Measurements from ENCODE around the gene RAD51B. TPM values are rescaled to one million over a fixed set of nuclear protein-coding genes. Genes with fewer than 3 reads are reported as not detected.

Gene RAD51B
- total RNA-seq, 1 experiment from 2014 or later: 8.5 TPM

DNA sequence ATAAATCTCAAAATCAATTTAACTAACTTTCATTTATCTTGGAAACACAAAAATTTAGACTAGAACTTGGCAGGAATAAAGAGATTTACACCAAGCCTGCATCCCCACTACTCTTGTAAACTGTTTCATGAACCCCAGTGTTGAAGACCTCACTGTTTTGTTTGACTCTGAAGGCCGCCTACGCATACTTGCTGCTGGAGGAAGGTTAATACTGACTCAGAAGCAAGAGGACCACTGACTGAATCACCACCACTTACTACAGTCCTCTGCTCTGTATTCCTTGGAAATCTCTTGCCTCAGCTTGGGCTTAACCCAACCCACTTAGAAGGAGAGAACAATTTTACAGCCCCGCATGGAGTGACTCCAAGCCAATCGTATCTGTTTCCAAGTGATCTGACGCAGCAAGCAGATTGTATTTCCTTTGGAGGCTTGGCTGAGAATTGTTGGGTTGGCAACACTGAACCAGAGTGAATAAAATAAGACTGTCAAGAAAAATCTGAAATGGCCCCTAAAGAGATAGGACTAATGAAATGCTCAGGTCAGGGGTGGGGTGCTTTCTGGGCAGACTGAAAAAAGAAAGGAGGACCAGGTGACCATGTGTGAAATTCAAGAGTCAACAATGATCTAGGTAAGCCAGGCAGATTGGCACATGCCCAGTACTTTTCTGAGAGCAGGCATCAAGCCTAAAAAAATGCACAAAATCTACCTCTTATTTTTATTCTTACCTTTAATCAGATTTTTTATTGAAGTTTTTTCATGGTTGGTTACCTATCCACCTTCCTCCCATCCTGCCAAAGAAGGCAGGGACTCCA, 724.7 kb downstream of the RAD51B start:
- POLR2A ChIA-PET: no interaction called here
- Histone ChIP-seq H3K9me3 (ENCODE audit: control insufficient read depth, insufficient read depth, low read depth, low read length) (no peaks in the 10 kb centered on the region), H3K27me3 (ENCODE audit: control insufficient read depth, insufficient read depth, low read length) (no peaks in the 10 kb centered on the region), H3K36me3 (ENCODE audit: control insufficient read depth, insufficient read depth, low read length) (no peaks in the 10 kb centered on the region), H3K4me1 (ENCODE audit: control insufficient read depth, insufficient read depth, low read length) (peaks cover 7% of the 10 kb centered on the region; the same call in 1 of the 2 replicates), H3K27ac (ENCODE audit: low read length) (no peak overlapping the region), H3K4me3 (ENCODE audit: low read depth in 2 of 2, low read length in 2 of 2) (no peak overlapping the region)
- TF ChIP-seq SIN3A (IDR thresholded peaks at IDR 0.05; ENCODE audit: borderline replicate concordance, insufficient read depth, low read depth, low read length) (no peak), POLR2AphosphoS5 (IDR thresholded peaks at IDR 0.05; ENCODE audit: low read depth, low read length) (no peak), TCF7L2 (IDR thresholded peaks at IDR 0.05; ENCODE audit: low read depth, low read length) (no peak)
- TF ChIP-seq, protein P1, sequence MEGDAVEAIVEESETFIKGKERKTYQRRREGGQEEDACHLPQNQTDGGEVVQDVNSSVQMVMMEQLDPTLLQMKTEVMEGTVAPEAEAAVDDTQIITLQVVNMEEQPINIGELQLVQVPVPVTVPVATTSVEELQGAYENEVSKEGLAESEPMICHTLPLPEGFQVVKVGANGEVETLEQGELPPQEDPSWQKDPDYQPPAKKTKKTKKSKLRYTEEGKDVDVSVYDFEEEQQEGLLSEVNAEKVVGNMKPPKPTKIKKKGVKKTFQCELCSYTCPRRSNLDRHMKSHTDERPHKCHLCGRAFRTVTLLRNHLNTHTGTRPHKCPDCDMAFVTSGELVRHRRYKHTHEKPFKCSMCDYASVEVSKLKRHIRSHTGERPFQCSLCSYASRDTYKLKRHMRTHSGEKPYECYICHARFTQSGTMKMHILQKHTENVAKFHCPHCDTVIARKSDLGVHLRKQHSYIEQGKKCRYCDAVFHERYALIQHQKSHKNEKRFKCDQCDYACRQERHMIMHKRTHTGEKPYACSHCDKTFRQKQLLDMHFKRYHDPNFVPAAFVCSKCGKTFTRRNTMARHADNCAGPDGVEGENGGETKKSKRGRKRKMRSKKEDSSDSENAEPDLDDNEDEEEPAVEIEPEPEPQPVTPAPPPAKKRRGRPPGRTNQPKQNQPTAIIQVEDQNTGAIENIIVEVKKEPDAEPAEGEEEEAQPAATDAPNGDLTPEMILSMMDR (IDR thresholded peaks at IDR 0.05): no peak
- TF ChIP-seq, protein P2, sequence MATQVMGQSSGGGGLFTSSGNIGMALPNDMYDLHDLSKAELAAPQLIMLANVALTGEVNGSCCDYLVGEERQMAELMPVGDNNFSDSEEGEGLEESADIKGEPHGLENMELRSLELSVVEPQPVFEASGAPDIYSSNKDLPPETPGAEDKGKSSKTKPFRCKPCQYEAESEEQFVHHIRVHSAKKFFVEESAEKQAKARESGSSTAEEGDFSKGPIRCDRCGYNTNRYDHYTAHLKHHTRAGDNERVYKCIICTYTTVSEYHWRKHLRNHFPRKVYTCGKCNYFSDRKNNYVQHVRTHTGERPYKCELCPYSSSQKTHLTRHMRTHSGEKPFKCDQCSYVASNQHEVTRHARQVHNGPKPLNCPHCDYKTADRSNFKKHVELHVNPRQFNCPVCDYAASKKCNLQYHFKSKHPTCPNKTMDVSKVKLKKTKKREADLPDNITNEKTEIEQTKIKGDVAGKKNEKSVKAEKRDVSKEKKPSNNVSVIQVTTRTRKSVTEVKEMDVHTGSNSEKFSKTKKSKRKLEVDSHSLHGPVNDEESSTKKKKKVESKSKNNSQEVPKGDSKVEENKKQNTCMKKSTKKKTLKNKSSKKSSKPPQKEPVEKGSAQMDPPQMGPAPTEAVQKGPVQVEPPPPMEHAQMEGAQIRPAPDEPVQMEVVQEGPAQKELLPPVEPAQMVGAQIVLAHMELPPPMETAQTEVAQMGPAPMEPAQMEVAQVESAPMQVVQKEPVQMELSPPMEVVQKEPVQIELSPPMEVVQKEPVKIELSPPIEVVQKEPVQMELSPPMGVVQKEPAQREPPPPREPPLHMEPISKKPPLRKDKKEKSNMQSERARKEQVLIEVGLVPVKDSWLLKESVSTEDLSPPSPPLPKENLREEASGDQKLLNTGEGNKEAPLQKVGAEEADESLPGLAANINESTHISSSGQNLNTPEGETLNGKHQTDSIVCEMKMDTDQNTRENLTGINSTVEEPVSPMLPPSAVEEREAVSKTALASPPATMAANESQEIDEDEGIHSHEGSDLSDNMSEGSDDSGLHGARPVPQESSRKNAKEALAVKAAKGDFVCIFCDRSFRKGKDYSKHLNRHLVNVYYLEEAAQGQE (IDR thresholded peaks at IDR 0.05; ENCODE audit: insufficient read depth in 1 of 2, low read depth in 2 of 2, low read length in 1 of 2): no peak
- CTCF ChIA-PET: no interaction called here
- ATAC-seq (no peak), DNase-seq (ENCODE audit: low read depth, low spot score) (no peak)
- intact Hi-C loops (cut with micrococcal nuclease; ENCODE audit: unreplicated experiment): no loop called here
- no TSS peak for BruUV-seq (replicated peaks)
- in situ Hi-C loops (cut with HindIII; ENCODE audit: low pct_unique_long_range_greater_than_20kb, low sequenced_read_pairs): no loop called here

DNA sequence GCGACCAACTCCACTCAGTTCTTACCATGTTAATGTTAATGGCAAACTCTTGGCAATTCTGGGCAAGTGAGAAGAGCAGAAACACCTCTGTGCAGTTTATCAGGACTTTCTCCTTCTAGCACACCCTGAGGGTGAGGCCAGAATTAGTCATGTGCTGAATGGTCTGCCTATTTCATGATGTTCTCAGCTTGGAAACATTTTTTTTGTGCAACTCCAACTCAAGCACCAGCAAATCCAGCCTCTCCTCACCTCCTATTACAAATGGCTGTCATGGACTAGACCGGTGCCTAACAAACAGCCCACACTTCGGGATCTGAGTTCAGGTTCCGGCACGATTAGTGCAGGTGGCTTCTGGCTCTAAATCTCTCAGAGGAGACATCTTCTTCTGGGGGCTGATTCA, 727.3 kb downstream of the RAD51B start:
- intact Hi-C loops (cut with micrococcal nuclease; ENCODE audit: unreplicated experiment) (no loop called here), in situ Hi-C loops (cut with HindIII; ENCODE audit: low pct_unique_long_range_greater_than_20kb, low sequenced_read_pairs) (no loop called here)
- ChIA-PET CTCF (no interaction called here), POLR2A (no interaction called here)
- H3K27me3 ChIP-seq (ENCODE audit: control insufficient read depth, insufficient read depth, low read length): no peaks in the 10 kb centered on the region
- no peak overlapping the region for H3K27ac ChIP-seq (ENCODE audit: low read length)
- H3K9me3 ChIP-seq (ENCODE audit: control insufficient read depth, insufficient read depth, low read depth, low read length): no peaks in the 10 kb centered on the region
- no peak for TF ChIP-seq SIN3A (IDR thresholded peaks at IDR 0.05; ENCODE audit: borderline replicate concordance, insufficient read depth, low read depth, low read length)
- TF ChIP-seq, protein P1 (IDR thresholded peaks at IDR 0.05): no peak
- TF ChIP-seq POLR2AphosphoS5 (IDR thresholded peaks at IDR 0.05; ENCODE audit: low read depth, low read length): no peak
- no peak for TF ChIP-seq TCF7L2 (IDR thresholded peaks at IDR 0.05; ENCODE audit: low read depth, low read length)
- TF ChIP-seq, protein P2 (IDR thresholded peaks at IDR 0.05; ENCODE audit: insufficient read depth in 1 of 2, low read depth in 2 of 2, low read length in 1 of 2): no peak
- DNase-seq (ENCODE audit: low read depth, low spot score) (no peak), ATAC-seq (no peak)
- H3K36me3 ChIP-seq (ENCODE audit: control insufficient read depth, insufficient read depth, low read length): no peaks in the 10 kb centered on the region
- no TSS peak for BruUV-seq (replicated peaks)
- H3K4me3 ChIP-seq (ENCODE audit: low read depth in 2 of 2, low read length in 2 of 2): no peak overlapping the region
- peaks cover 7% of the 10 kb centered on the region; the same call in 1 of the 2 replicates for H3K4me1 ChIP-seq (ENCODE audit: control insufficient read depth, insufficient read depth, low read length)
